ENCODE data around the gene C1orf159. TPM values are rescaled to one million over a fixed set of nuclear protein-coding genes. Genes with fewer than 3 reads are reported as not detected.

The C1orf159 gene
- total and polyA plus RNA-seq, 2 experiments from 2014 or later, result 9.6 to 21.5 TPM

- Mint-ChIP-seq H3K4me1 (peaks cover 19% of the 10 kb centered on the region), H3K27me3 (ENCODE audit: insufficient read depth, low read depth, poor library complexity) (peaks cover 15% of the 10 kb centered on the region), H3K4me3 (no peak overlapping the region; the same call in 2 of the 3 replicates), H3K27ac (no peak overlapping the region; the same call in 1 of the 2 replicates), H3K36me3 (ENCODE audit: low read depth) (peaks cover 56% of the 10 kb centered on the region), H3K9me3 (peaks cover 35% of the 10 kb centered on the region)
- Histone ChIP-seq H3K4me1 (ENCODE audit: insufficient read depth) (no peaks in the 10 kb centered on the region; the same call in 1 of the 2 replicates), H4K20me1 (replicated peaks; ENCODE audit: insufficient read depth) (0 out of 2 replicates have a peak, but pooled peaks cover 4% of the 10 kb centered on the region), H3K4me3 (no peak overlapping the region), H3F3A (replicated peaks; ENCODE audit: low read depth) (no peaks in the 10 kb centered on the region), H3K27me3 (ENCODE audit: insufficient read depth) (peaks cover 4% of the 10 kb centered on the region), H3K36me3 (ENCODE audit: insufficient read depth) (no peaks in the 10 kb centered on the region), H3K4me2 (no peak overlapping the region), H3K79me2 (replicated peaks; ENCODE audit: insufficient read depth) (peaks cover 22% of the 10 kb centered on the region), H3K27ac (ENCODE audit: low read depth) (no peak overlapping the region), H3K9me2 (ENCODE audit: insufficient read depth) (no peaks in the 10 kb centered on the region), H2AFZ (no peak overlapping the region)
- ATAC-seq, result no peak
- no peak for DNase-seq (ENCODE audit: low spot score)
- TF ChIP-seq EZH2phosphoT487 (IDR thresholded peaks at IDR 0.05; ENCODE audit: unreplicated experiment), result no peak
- TF ChIP-seq JUNB (IDR thresholded peaks at IDR 0.05; ENCODE audit: unreplicated experiment), result no peak
- no peak for TF ChIP-seq ETS1 (IDR thresholded peaks at IDR 0.05)
- TF ChIP-seq STAT1 (IDR thresholded peaks at IDR 0.05; ENCODE audit: unreplicated experiment), result no peak
Observed at GRCh38 chr1:1112237-1112985, 3.5 kb downstream of the C1orf159 start.

GRCh38 chr1:1111516-1112236 lies 4.2 kb downstream of the C1orf159 start:
- Histone ChIP-seq H3K27me3 (ENCODE audit: insufficient read depth) (no peaks in the 10 kb centered on the region), H2AFZ (no peak overlapping the region)
- H3K4me3 Mint-ChIP-seq, result no peak overlapping the region
- TF ChIP-seq ZNF331 (CRISPR knock-in tag; IDR thresholded peaks at IDR 0.05; ENCODE audit: low read depth), result no peak
- TF ChIP-seq REST (IDR thresholded peaks at IDR 0.05; ENCODE audit: unreplicated experiment), result no peak
- TF ChIP-seq ZNF462 (CRISPR knock-in tag; IDR thresholded peaks at IDR 0.05), result no peak

More at GRCh38 chr1:1111516-1112236, 4.2 kb downstream of the C1orf159 start:
- Histone ChIP-seq H3K79me2 (replicated peaks; ENCODE audit: insufficient read depth) (peaks cover 22% of the 10 kb centered on the region), H4K20me1 (replicated peaks; ENCODE audit: insufficient read depth) (0 out of 2 replicates have a peak, but pooled peaks cover 4% of the 10 kb centered on the region), H3K4me3 (no peak overlapping the region), H3F3A (replicated peaks; ENCODE audit: low read depth) (no peaks in the 10 kb centered on the region), H3K4me2 (no peak overlapping the region), H3K36me3 (ENCODE audit: insufficient read depth) (no peaks in the 10 kb centered on the region), H3K9me2 (ENCODE audit: insufficient read depth) (no peaks in the 10 kb centered on the region), H3K4me1 (ENCODE audit: insufficient read depth) (no peaks in the 10 kb centered on the region; the same call in 1 of the 2 replicates), H3K27ac (ENCODE audit: low read depth) (no peak overlapping the region)
- DNase-seq (ENCODE audit: low spot score) (no peak), ATAC-seq (no peak)
- Mint-ChIP-seq H3K4me1 (peaks cover 19% of the 10 kb centered on the region), H3K36me3 (ENCODE audit: low read depth) (peaks cover 60% of the 10 kb centered on the region), H3K27ac (no peak overlapping the region), H3K27me3 (ENCODE audit: insufficient read depth, low read depth, poor library complexity) (peaks cover 11% of the 10 kb centered on the region), H3K9me3 (peaks cover 40% of the 10 kb centered on the region)
